ENCODE measurements around the gene LRP1B. TPM values are rescaled to one million over a fixed set of nuclear protein-coding genes. Genes with fewer than 3 reads are reported as not detected.

The LRP1B gene
- polyA plus RNA-seq, 1 of the 3 experiments (the other 2 are of a cell fraction): 0.28 TPM

DNA sequence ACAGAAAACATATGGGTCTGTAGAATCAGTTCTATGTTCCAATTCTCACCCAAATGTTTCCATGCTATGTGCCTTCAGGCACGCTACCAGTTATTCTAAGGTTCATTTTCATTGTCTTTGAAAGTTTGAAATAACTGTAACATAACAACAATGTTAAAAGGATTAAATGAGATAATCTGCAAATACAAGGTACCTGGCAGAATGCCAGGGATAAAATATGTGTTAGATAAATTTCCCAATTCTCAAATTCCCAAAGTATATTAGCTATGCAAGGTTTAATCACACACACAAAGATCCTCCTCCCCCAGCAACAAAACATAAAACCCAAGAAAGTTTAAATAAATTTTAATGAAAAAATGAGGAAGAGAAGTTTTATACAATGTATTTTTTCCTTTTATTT, 261.2 kb downstream of the LRP1B start:
- CTCF ChIA-PET: no interaction called here
- Histone ChIP-seq H3K9me3 (no peaks in the 10 kb centered on the region), H2AFZ (ENCODE audit: low read depth) (no peak overlapping the region), H3K9me2 (no peaks in the 10 kb centered on the region), H3K36me3 (replicated peaks in 1 of 2; ENCODE audit: control insufficient read depth in 1 of 2, insufficient read depth in 2 of 2, low read length in 1 of 2) (no peaks in the 10 kb centered on the region), H3K4me1 (ENCODE audit: control insufficient read depth in 1 of 2, insufficient read depth in 2 of 2, low read depth in 1 of 2, low read length in 1 of 2) (no peaks in the 10 kb centered on the region), H3K9ac (no peak overlapping the region), H3K4me3 (ENCODE audit: low read depth in 2 of 2, low read length in 1 of 2) (no peak overlapping the region), H4K20me1 (ENCODE audit: insufficient read depth) (no peaks in the 10 kb centered on the region), H3K27ac (ENCODE audit: low read depth in 2 of 2, low read length in 1 of 2) (no peak overlapping the region), H3K27me3 (ENCODE audit: insufficient read depth) (no peaks in the 10 kb centered on the region), H3F3A (replicated peaks; ENCODE audit: insufficient read depth) (no peaks in the 10 kb centered on the region), H3K79me2 (ENCODE audit: insufficient read depth) (no peaks in the 10 kb centered on the region), H3K4me2 (no peak overlapping the region)
- POLR2A ChIA-PET: no interaction called here
- WGBS (ENCODE audit: low lambda C conversion rate): 69% methylated on average over 1 of the region's 1 CpG
- TF ChIP-seq, protein P1, sequence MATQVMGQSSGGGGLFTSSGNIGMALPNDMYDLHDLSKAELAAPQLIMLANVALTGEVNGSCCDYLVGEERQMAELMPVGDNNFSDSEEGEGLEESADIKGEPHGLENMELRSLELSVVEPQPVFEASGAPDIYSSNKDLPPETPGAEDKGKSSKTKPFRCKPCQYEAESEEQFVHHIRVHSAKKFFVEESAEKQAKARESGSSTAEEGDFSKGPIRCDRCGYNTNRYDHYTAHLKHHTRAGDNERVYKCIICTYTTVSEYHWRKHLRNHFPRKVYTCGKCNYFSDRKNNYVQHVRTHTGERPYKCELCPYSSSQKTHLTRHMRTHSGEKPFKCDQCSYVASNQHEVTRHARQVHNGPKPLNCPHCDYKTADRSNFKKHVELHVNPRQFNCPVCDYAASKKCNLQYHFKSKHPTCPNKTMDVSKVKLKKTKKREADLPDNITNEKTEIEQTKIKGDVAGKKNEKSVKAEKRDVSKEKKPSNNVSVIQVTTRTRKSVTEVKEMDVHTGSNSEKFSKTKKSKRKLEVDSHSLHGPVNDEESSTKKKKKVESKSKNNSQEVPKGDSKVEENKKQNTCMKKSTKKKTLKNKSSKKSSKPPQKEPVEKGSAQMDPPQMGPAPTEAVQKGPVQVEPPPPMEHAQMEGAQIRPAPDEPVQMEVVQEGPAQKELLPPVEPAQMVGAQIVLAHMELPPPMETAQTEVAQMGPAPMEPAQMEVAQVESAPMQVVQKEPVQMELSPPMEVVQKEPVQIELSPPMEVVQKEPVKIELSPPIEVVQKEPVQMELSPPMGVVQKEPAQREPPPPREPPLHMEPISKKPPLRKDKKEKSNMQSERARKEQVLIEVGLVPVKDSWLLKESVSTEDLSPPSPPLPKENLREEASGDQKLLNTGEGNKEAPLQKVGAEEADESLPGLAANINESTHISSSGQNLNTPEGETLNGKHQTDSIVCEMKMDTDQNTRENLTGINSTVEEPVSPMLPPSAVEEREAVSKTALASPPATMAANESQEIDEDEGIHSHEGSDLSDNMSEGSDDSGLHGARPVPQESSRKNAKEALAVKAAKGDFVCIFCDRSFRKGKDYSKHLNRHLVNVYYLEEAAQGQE (IDR thresholded peaks at IDR 0.05; ENCODE audit: low read depth, low read length): no peak
- TF ChIP-seq RAD21 (IDR thresholded peaks at IDR 0.05; ENCODE audit: low read length): no peak
- no peak for TF ChIP-seq TAF1 (IDR thresholded peaks at IDR 0.05; ENCODE audit: borderline replicate concordance, low read depth, low read length)
- TF ChIP-seq NFIC (IDR thresholded peaks at IDR 0.05; ENCODE audit: borderline replicate concordance): no peak
- no peak for TF ChIP-seq FOXJ3 (CRISPR knock-in tag; IDR thresholded peaks at IDR 0.05)
- TF ChIP-seq NRF1 (IDR thresholded peaks at IDR 0.05; ENCODE audit: low read depth, low read length): no peak
- TF ChIP-seq SMC3 (IDR thresholded peaks at IDR 0.05; ENCODE audit: low read depth, low read length): no peak
- no peak for TF ChIP-seq TCF12 (IDR thresholded peaks at IDR 0.05)
- TF ChIP-seq ELF1 (IDR thresholded peaks at IDR 0.05): no peak
- TF ChIP-seq, protein P2, sequence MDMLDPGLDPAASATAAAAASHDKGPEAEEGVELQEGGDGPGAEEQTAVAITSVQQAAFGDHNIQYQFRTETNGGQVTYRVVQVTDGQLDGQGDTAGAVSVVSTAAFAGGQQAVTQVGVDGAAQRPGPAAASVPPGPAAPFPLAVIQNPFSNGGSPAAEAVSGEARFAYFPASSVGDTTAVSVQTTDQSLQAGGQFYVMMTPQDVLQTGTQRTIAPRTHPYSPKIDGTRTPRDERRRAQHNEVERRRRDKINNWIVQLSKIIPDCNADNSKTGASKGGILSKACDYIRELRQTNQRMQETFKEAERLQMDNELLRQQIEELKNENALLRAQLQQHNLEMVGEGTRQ (IDR thresholded peaks at IDR 0.05; ENCODE audit: borderline replicate concordance, low read depth, low read length): no peak
- TF ChIP-seq, protein P3, sequence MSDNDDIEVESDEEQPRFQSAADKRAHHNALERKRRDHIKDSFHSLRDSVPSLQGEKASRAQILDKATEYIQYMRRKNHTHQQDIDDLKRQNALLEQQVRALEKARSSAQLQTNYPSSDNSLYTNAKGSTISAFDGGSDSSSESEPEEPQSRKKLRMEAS (IDR thresholded peaks at IDR 0.05; ENCODE audit: low read depth): no peak
- no peak for TF ChIP-seq RXRA (IDR thresholded peaks at IDR 0.05; ENCODE audit: borderline replicate concordance, low read depth)
- TF ChIP-seq, protein P4, sequence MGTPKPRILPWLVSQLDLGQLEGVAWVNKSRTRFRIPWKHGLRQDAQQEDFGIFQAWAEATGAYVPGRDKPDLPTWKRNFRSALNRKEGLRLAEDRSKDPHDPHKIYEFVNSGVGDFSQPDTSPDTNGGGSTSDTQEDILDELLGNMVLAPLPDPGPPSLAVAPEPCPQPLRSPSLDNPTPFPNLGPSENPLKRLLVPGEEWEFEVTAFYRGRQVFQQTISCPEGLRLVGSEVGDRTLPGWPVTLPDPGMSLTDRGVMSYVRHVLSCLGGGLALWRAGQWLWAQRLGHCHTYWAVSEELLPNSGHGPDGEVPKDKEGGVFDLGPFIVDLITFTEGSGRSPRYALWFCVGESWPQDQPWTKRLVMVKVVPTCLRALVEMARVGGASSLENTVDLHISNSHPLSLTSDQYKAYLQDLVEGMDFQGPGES (IDR thresholded peaks at IDR 0.05; ENCODE audit: low read depth, low read length): no peak
- TF ChIP-seq POLR2AphosphoS5 (IDR thresholded peaks at IDR 0.05; ENCODE audit: low read depth, low read length): no peak
- no peak for TF ChIP-seq TEAD4 (IDR thresholded peaks at IDR 0.05; ENCODE audit: borderline replicate concordance, insufficient read depth)
- TF ChIP-seq, protein P5, sequence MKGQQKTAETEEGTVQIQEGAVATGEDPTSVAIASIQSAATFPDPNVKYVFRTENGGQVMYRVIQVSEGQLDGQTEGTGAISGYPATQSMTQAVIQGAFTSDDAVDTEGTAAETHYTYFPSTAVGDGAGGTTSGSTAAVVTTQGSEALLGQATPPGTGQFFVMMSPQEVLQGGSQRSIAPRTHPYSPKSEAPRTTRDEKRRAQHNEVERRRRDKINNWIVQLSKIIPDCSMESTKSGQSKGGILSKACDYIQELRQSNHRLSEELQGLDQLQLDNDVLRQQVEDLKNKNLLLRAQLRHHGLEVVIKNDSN (IDR thresholded peaks at IDR 0.05; ENCODE audit: borderline replicate concordance, low read depth): no peak
- TF ChIP-seq MEF2A (IDR thresholded peaks at IDR 0.05; ENCODE audit: borderline replicate concordance, low read depth): no peak
- TF ChIP-seq EZH2phosphoT487 (IDR thresholded peaks at IDR 0.05; ENCODE audit: borderline replicate concordance, low read depth): no peak
- TF ChIP-seq, protein P6, sequence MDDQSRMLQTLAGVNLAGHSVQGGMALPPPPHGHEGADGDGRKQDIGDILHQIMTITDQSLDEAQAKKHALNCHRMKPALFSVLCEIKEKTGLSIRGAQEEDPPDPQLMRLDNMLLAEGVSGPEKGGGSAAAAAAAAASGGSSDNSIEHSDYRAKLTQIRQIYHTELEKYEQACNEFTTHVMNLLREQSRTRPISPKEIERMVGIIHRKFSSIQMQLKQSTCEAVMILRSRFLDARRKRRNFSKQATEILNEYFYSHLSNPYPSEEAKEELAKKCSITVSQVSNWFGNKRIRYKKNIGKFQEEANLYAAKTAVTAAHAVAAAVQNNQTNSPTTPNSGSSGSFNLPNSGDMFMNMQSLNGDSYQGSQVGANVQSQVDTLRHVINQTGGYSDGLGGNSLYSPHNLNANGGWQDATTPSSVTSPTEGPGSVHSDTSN (IDR thresholded peaks at IDR 0.05): no peak
- no peak for DNase-seq
